GM18907 (cell line): ENCODE results near the gene RASGEF1B.

Experiments used
- ATAC-seq: cut with Tn5 transposase; IDR thresholded peaks from one replicate; pipeline ENCODE4 v1.9.1; 2021; ENCODE audit warnings: mild to moderate bottlenecking, moderate library complexity; ENCODE audit not compliant: unreplicated experiment

RASGEF1B gene

GRCh38 chr4:81471588-81472280 is at the start of gene RASGEF1B:
Gene RASGEF1B, minus strand, starts transcription at chr4:81471907. Its CDS starts 12,399 bp downstream, at chr4:81459508.
- peak; percentile 95 for ATAC-seq

DNA sequence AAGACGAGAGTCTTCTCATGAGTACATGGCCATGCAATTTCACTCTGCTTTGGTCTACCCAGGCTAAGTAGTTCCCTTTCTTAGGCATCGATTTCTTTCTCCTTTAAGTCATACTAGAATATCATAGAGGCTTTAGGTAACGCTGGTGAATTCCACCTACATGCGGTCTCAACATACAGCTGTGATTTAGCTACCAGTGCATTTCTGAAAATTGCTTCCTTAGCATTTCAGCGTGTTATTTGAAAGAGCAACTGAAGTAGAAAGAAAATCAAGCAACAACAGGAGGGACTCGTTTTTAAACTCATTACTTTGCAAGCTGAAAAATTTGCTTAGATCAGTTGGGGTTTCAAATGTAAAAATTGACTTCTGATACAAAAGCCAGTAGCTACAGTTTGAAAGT is 48.1 kb upstream of the RASGEF1B start:
- ATAC-seq = no peak

- ATAC-seq = no peak
Measured at GRCh38 chr4:81519427-81519773, 47.7 kb upstream of the RASGEF1B start.

GRCh38 chr4:81518762-81519426 is 47.2 kb upstream of the RASGEF1B start:
- no peak for ATAC-seq

- ATAC-seq = no peak
Measured at GRCh38 chr4:81516241-81516640, 44.5 kb upstream of the RASGEF1B start.

GRCh38 chr4:81512757-81513501 is 41.2 kb upstream of the RASGEF1B start:
- no peak for ATAC-seq

DNA sequence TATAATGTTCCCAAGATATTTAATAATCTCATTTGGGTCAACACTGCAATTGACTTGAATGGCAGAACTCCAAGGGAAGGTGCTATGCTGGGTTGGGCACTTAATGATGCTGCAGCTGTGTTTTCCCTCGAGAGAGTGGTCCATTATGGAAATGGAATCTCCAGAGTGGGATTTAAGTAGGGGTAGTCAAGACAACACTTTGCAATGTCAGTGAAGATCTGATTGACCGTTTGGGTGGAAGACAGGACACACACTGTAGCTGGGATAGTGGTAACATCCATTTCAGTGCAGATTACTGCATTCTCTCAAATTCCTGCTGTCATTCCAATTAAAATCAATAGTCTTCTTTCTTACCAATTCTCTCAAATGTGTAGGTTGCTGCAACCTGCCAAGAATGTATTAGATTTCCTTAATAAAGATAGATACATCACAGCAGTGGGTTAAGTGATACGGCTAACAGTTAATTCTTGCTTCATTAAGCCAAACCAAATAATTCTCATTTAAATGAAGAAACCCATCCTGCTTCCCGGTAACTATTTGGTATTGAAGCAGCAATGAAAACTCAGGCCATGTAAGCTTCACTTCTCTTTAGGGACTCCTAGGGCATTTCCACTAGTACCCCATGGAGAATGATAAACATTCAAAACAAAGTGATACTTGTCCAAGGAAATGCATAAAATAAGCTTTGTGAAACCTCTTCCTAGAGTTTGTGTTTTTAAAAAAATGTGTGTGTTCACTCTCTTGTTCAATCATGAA is 40.5 kb upstream of the RASGEF1B start:
- no peak for ATAC-seq

DNA sequence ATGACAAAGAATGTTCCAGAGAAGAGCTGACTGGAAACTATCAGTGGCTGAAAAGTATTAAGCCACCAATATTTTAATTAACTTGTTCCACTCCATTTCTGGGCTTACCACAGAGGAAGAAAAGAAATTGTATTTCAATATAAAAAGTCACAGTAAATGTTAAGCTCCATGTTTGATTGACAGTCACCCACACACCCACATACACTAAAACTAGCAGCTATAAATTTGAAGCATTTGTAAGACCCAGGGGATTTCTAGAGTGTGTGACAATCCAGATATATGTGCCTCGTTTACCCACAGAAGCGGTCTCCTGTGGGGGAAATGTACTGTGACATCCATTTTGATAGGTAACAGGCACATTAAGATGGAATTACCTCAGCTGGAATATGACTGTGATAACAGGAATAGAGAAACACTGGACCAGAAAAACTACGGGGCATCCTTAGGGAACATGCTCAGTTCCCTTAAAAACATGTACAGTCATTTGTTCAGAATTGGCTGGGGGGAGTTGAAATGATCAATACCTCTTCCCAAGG is 39.0 kb upstream of the RASGEF1B start:
- no peak for ATAC-seq

DNA sequence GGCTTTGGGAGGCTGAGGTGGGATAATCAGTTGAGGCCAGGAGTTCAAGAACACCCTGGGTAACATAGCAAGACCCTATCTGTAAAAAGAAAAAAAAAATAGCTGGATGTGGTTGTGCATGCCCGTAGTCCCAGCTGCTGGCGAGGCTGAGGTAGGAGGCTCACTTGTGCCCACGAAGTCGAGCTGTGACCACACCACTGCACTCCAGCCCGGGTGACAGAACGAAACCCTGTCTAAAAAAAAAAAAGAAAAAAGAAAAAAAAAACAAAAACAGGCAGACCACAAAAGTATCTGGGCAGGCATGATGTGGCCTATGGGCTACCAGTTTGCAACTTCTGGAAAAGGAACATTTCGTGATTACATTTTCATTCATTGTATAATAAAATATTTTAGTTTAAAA is 38.1 kb upstream of the RASGEF1B start:
- no peak for ATAC-seq

GRCh38 chr4:81509191-81509590 is 37.5 kb upstream of the RASGEF1B start:
- ATAC-seq = no peak

GRCh38 chr4:81508411-81509185 is 36.9 kb upstream of the RASGEF1B start:
- ATAC-seq = no peak

DNA sequence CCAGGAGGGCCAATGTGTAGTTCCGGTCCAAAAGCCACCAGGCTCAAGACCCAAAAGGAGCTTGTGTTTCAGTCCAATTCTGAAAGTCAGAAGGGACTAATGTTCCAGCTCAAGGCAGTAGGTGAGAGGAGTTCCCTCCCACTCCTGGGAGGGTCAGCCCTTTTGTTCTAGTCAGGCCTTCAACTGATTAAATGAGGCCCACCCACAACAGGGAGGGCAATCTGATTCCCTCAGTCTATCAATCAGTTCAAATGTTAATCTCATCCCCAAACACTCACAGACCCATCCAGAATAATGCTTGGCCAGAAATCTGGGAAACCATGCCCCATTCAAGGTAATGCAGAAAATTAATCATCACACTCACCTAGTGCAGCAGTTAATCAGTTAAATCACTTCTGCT is 35.8 kb upstream of the RASGEF1B start:
- no peak for ATAC-seq

DNA sequence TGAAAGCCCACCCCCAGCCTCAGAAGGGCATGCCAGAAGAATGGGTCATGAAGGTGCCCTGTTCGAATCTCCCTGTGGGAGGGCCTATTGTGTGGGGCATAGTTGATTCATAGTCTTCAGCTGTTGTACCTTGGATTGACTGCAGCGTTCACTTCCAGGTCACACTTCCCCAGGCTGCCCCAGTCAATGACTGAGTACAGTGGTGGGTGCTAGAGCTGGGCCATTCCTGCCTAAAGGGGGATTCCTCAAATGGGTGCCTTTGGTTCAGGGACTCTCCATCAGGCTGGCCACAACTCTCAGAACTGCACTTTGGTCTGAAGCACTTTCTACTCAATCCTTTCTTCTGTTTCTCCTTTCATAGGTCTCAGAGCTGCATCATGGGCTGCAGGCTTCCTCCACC is 35.0 kb upstream of the RASGEF1B start:
- peak; percentile 82 for ATAC-seq

DNA sequence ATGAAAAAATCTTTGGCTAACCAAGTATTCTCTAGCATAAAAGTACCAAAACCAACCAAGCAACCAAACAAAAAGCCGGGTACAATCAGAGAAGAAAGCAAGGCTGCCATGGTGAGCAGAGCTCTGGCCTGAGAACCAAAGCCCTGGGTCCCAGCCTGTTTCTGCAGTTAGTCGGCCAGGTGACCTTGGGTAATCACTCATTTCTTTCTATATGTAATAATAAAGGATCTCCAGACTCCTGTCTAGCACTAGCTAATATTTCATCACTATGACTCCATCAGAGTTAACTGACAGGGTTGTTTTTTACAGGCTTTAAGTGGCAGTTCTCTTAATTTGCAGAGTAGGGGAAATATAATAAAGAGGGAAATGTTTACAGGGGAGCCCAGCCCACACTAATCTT is 34.0 kb upstream of the RASGEF1B start:
- ATAC-seq = no peak

- peak; percentile 58 for ATAC-seq
Measured at GRCh38 chr4:81505004-81505598, 33.4 kb upstream of the RASGEF1B start.

- no peak for ATAC-seq
Measured at GRCh38 chr4:81504112-81505003, 32.7 kb upstream of the RASGEF1B start.

- ATAC-seq = no peak
Measured at GRCh38 chr4:81503586-81503985, 31.9 kb upstream of the RASGEF1B start.

DNA sequence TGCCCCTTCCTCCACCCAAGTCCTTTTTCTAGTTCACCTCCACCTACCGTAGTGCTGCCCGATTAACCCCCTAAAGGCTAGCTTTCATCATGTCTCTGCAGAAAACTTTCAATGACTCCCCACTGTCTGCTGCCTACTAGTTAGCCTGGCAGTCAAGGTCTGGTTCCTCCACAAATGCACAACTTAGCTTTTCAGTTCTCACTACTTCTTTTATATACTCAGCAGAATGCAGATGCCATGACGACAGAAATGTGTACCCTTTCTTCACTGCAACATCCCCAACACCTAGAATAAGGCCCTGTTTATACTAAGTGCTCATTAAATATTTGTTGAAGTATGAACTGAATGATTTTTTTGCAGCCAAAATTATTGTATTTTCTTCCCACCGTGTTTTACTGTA is 30.9 kb upstream of the RASGEF1B start:
- no peak for ATAC-seq

GRCh38 chr4:81499840-81500239 is 28.1 kb upstream of the RASGEF1B start:
- ATAC-seq = no peak
